Measurements from ENCODE around the gene RHOH. TPM values are rescaled to one million over a fixed set of nuclear protein-coding genes. Genes with fewer than 3 reads are reported as not detected.
A peak's percentile ranks its signal among the peaks of the same experiment; 100 is the strongest.
"Not testable (repeated sequence)": the region's sequence is repeated elsewhere in the genome, so short reads cannot be mapped to it uniquely, and the experiment has no call there.

RHOH gene
- 0.75 and 0.90 TPM in 2 replicates for total RNA-seq (2014; rRNA removed)
- polyA plus RNA-seq (2012): not detected

GRCh38 chr4:40196724-40197281, at the start of gene RHOH:
TSS of gene RHOH (plus strand) at chr4:40197031. CDS start at chr4:40243387, 46,356 bp downstream.
- DNase-seq (ENCODE audit: low read depth): no peak

- not testable (repeated sequence) for DNase-seq (ENCODE audit: low read depth)
Observed at GRCh38 chr4:40147490-40147889, 49.3 kb upstream of the RHOH start.

- DNase-seq (ENCODE audit: low read depth): peak; percentile 82
Observed at GRCh38 chr4:40149960-40150385, 46.9 kb upstream of the RHOH start.

GRCh38 chr4:40150932-40151331, 45.9 kb upstream of the RHOH start:
- no peak for DNase-seq (ENCODE audit: low read depth)

- DNase-seq (ENCODE audit: low read depth): no peak
Observed at GRCh38 chr4:40152637-40153036, 44.2 kb upstream of the RHOH start.

- DNase-seq (ENCODE audit: low read depth): no peak
Observed at GRCh38 chr4:40157436-40157835, 39.4 kb upstream of the RHOH start.

GRCh38 chr4:40160258-40160657, 36.6 kb upstream of the RHOH start:
- DNase-seq (ENCODE audit: low read depth): no peak

- DNase-seq (ENCODE audit: low read depth): no peak
Observed at GRCh38 chr4:40164459-40164858, 32.4 kb upstream of the RHOH start.

GRCh38 chr4:40165916-40166315, 30.9 kb upstream of the RHOH start:
- no peak for DNase-seq (ENCODE audit: low read depth)

GRCh38 chr4:40168070-40168469, 28.8 kb upstream of the RHOH start:
- DNase-seq (ENCODE audit: low read depth): no peak

- DNase-seq (ENCODE audit: low read depth): no peak
Observed at GRCh38 chr4:40170588-40170987, 26.2 kb upstream of the RHOH start.

- DNase-seq (ENCODE audit: low read depth): no peak
Observed at GRCh38 chr4:40173470-40173875, 23.4 kb upstream of the RHOH start.

- no peak for DNase-seq (ENCODE audit: low read depth)
Observed at GRCh38 chr4:40176602-40177001, 20.2 kb upstream of the RHOH start.

GRCh38 chr4:40177591-40177990, 19.2 kb upstream of the RHOH start:
- no peak for DNase-seq (ENCODE audit: low read depth)

- peak; percentile 99 for DNase-seq (ENCODE audit: low read depth)
Observed at GRCh38 chr4:40178672-40179071, 18.2 kb upstream of the RHOH start.

GRCh38 chr4:40179360-40179759, 17.5 kb upstream of the RHOH start:
- DNase-seq (ENCODE audit: low read depth): no peak

GRCh38 chr4:40180356-40180755, 16.5 kb upstream of the RHOH start:
- peak; percentile 91 for DNase-seq (ENCODE audit: low read depth)

GRCh38 chr4:40182001-40182400, 14.8 kb upstream of the RHOH start:
- no peak for DNase-seq (ENCODE audit: low read depth)

GRCh38 chr4:40182954-40183353, 13.9 kb upstream of the RHOH start:
- no peak for DNase-seq (ENCODE audit: low read depth)

GRCh38 chr4:40183615-40184411, 13.0 kb upstream of the RHOH start:
- DNase-seq (ENCODE audit: low read depth): peak; percentile 96

GRCh38 chr4:40185830-40186664, 10.8 kb upstream of the RHOH start:
- DNase-seq (ENCODE audit: low read depth): peak; percentile 88

GRCh38 chr4:40186665-40187014, 10.2 kb upstream of the RHOH start:
- peak; percentile 52 for DNase-seq (ENCODE audit: low read depth)
